GM19372 (cell line): Measurements from ENCODE around the gene TRIO.

Experiments used
- ATAC-seq: cut with Tn5 transposase; IDR thresholded peaks from one replicate; pipeline ENCODE4 v1.9.1; 2021; ENCODE audit warnings: mild to moderate bottlenecking, low read depth, moderate library complexity; ENCODE audit not compliant: unreplicated experiment

The TRIO gene

DNA sequence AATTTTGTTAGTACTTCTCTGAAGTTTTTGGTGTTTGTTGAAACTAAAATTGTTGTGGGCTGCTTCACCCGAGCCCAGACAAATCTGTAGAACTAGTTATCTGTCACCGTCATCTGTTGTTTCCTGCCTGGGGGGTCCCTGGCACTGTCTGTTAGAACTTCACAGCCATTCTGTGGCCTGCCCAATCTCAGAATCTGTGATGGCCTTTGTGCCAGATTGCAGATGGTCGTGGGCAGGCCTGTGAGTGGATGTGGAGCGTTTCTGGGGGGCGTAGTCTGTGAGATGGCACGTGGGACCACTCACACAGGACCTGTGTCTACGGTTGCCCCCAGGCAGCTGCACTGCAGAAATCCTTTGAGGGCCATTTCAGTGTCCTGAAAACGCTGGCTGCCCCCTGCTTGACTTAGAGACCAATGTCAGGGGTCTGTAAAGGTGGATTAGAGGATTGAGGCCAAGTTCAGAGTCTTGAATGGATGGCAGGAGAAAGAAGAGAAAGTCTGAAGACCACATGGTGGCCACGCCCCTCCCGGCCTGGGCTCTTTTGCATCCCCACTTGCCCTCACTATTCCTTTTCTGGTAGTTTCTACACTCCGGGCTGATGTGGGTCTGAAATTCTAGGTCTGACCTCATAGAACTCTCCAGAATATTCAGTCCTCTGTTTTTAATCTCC, 38.3 kb downstream of the TRIO start:
- no peak for ATAC-seq

DNA sequence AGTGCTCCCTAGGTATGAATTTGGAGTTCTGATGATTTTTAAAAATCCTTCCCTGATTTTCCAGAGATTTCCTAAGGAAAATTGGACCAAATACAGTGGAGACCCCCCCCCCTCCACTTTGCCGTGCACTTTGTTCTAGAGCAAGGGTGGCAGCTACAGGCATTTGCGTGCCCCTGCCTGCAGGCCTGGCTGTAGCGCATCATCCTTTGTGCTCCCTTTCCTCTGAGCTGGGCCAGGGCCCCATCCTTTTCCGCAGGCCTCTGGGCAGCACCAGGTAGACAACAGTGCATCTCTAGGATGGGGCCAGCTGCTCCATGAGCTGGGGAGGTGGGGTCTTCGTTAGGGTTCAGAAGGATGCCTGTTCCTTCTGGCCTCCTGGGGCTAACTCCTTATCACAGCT, 39.6 kb downstream of the TRIO start:
- no peak for ATAC-seq

DNA sequence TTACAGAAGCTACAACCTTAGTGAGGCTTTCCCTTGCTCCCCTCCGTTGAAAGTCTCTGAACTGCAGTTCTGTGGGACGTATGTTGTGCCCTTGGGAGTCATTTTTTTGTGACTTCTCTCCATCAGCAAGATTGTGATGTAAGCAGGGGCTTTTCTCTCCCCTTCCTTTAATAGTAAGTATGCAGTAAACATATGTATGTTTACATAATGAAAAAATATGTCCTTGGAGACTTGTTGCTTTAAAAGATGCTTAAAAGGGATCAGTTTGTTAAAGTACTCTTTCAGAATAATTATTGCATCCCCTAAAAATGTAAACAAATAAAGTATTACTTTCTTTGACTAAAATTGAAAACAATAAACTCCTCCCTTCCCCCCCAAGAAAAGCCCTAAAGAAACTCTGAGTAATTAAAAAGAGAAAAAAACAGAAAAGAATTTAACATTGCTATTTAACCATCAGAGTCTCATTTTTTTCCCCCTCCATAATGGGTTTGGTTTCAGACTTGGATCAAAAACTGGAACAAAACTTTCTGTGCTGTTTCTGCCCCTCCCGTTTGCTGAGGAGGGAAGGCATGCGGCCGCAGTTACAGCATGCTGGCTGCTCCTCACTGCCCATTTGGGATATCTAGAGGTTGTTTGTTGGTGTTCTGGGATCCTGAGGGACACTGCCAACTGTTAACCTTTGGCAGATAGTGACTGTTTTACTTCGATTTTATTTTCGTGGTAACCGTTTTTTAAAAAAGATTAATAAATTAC, 40.2 kb downstream of the TRIO start:
- ATAC-seq, result no peak

- ATAC-seq, result no peak
Measured at GRCh38 chr5:14184082-14184481, 40.9 kb downstream of the TRIO start.

- no peak for ATAC-seq
Measured at GRCh38 chr5:14184725-14185124, 41.6 kb downstream of the TRIO start.

GRCh38 chr5:14185326-14186058, 42.4 kb downstream of the TRIO start:
- ATAC-seq, result no peak

DNA sequence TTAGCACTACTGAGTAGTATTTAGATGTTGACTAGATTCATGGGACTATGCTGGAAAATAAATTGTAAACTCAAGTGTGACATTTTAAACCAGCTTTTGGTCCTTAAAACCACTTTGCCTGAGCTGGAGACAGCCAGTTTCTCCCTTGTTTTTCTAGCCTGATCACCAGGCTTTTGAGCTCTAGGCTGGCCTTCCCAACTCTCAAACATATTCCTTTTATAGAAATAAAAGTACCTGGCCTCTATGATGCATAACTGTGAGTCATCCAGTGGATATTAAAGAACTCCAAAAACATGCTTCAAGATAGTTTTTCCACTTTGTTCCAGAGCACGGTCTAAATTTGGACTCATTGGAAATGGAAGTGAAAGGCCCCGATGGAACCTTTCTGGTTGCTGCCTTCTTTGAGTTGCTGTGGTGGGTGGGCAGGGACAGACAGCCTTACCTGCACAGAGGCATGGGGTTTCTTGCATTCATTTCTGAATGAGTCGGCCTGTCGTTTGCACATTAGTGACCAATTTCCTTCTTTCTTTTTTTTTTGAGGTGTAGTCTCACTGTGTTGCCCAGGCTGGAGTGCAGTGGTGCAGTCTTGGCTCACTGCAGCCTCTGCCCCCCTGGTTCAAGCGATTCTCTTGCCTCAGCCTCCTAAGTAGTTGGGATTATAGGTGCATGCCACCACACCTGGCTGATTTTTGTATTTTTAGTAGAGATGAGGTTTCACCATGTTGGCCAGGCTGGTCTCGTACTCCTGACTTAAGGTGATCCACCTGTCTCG, 43.1 kb downstream of the TRIO start:
- no peak for ATAC-seq

DNA sequence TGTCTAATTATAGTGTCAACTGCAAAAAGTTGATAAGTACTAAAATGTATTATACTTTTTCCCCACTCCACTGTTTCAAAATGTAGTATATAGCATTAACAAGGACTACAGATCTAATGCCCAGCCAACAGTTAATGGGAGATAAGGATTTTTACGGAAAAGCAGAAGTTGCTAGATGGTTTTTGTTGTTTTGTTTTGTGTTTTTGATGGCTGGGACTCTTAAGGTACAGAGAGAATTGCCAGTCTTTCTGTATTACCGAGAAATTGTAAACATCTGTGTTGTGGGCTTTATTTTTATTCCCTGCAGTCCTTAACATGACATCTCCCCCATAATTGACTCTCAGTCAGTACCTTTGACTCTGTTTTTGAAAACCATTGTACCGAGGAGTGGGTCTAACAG, 44.0 kb downstream of the TRIO start:
- ATAC-seq, result no peak

DNA sequence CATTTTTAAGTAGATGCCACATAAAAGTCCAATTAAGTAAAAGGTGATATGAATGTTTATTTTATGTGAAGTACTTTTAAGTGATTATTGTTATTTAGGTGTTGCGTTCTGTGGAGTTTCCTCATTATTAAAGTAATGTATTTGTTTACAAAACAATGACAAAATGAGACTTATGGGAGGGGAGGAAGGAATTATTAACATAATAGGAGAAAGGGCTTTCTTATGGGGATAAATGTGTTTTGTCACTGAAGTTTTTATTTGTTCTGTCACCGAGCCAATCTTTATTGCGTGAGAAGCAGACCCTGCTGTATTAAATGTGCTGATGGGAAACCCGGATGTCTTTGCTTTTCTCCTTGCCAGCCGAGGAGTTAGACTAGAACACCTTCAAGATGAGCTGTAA, 44.5 kb downstream of the TRIO start:
- no peak for ATAC-seq

DNA sequence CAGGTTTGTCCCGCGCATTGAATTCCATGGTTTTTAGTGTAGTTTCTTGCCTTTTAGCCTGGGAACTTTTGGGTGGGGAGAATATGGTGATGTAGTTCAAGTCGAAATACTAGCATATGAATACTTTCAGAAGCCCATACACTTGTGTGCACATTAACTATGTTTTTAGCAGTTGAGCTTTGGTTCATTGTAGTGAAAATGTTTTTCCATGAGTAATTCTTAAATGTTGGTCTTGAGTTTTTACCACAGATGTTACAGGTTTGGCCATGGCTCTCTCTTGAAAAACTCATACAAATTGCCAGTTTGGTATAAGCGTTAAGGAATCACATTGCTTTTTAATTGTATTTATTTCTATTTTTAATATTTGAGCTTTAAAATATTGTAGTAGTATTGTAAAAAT, 45.6 kb downstream of the TRIO start:
- ATAC-seq, result no peak

- ATAC-seq, result no peak
Measured at GRCh38 chr5:14189680-14190079, 46.5 kb downstream of the TRIO start.

DNA sequence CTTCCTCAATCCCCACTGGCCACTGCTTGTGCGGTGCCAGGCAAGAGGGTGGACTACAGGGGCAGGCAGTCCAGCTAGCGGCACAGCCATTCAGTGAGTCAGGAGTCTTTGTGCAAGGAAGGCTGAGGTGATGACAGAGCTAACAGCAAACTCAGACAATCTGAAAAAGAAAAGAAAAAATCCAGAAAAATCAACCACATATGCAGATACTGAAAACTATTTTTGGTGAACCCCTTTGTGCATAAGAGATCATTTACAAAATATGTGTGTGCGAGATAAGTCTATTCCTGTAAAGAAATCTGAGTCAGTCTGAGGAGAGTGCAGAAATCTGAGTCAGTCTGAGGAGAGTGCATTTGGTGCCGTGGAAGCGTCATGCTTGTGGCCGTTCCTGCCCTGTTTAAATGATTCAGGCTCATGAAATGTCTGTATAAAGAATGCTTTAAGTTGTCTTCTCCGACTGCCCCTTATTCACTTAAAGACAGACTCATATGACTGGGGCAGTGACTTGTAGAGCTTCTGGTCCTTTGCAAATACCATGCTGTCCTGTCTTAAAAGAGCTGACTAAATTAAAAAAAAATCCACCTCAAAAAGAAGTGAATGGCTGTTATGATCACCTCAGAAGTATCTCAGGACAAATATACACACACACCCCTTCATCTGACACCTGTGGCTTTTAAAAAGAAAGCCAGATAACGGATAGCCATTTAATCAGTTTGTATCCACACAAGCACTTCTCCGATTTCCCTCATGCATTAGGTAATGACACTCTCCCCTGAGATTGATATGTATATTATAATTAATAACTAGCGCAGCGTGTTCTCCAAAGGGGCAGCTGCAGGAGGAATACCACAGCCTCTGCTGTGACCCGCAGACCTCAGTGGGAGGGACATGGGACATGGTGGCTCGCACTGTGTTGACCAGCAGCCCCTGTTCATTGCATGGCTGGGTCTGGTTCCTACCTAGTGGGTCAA, 47.3 kb downstream of the TRIO start:
- ATAC-seq, result no peak

GRCh38 chr5:14191325-14191724, 48.2 kb downstream of the TRIO start:
- no peak for ATAC-seq

- no peak for ATAC-seq
Measured at GRCh38 chr5:14193496-14193895, 50.4 kb downstream of the TRIO start.

DNA sequence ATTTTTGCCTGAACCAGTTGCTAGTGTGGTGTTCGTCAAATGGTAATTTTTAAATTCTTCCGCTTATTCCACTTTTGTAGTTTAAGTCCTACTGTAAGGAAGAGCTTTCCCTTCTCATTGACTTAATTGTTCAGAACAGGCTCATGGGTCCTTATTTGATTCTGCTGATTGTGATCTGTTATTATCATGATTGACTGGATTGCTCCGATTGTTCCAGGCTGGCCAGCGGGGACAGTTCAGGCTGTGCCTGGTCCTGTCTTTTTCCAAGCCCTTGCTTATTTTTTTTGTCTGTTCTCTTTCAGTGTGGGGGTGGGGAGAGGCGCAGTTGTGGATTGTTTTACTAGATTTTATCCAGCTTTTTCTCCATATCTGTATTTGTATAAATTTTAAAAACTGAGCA, 52.4 kb downstream of the TRIO start:
- no peak for ATAC-seq

DNA sequence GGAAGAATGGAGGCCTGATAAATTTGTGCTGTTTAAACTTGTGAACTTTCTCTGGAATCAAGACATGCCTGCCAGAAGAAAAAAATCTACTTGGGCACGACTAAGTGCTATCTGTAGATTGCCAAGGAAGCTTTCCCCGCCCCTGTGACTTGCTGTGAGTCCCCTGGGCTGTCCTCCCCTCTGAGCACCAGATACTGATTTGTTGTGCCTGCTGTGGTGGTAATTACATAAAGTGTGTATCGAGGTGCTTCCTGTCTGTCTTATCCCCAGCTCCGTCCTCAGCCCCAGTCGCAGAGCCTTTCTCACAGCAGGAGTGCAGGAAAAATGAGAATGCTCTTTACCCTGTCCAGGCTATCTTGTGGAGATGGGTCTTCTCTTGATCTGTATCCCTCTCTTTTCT, 53.9 kb downstream of the TRIO start:
- no peak for ATAC-seq

DNA sequence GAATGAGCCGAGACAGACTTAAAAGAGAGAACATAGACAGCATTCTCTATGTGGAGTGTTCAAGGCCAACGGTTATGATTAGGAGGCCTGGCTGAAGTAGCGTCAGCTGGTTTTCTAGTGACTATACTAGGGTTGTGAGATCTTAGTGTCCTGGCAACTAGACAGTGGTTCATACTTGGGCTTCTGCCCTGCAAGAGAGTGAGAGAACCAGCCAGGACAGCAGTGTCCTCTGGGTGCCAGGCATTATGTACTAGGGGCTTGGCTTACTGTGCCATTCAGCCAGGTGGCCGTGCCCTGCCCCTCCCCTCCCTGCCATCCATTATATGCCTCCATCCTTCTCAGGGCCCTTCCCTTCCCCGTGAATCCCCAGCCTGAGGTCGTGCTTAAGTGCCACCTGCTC, 56.8 kb downstream of the TRIO start:
- no peak for ATAC-seq

DNA sequence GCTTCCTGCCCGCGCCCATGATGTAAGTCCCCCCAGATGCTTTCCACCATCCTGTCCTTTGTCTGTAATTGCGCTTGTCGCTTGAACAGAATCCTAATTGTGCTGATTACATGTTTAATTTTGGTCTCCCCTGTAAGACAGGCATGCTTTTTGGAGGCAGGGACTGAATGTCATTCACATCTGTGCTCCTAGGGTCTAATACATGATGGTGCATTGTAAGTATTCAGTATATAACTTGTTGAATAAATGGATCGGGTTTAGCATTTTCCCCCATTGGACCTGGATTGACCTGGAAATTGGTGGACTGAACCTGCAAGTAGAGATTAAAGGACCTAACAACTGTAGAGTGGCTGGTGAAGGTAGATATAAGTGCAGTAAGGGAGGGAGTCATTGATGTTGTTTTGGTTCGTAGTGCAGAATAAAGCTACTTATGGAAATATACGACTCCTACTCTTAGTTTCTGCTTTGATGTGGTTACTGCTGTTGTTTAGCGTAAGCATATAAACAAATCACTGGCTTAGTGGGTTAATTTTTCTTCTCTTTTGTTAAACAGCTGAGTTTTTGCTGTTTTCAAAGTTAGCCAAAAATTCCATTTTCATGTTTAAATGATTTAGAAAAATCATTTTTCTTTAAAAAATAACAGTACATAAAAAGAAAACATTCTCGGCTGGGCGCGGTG, 57.3 kb downstream of the TRIO start:
- ATAC-seq, result no peak

- no peak for ATAC-seq
Measured at GRCh38 chr5:14201325-14202045, 58.3 kb downstream of the TRIO start.
